HG03060 (cell line): Measurements from ENCODE around the gene SIMC1.

Experiments
- ATAC-seq: cut with Tn5 transposase; IDR thresholded peaks from one replicate; pipeline ENCODE4 v1.9.1; 2021; ENCODE audit warnings: low read depth, moderate number of reproducible peaks; ENCODE audit not compliant: unreplicated experiment

The SIMC1 gene

DNA sequence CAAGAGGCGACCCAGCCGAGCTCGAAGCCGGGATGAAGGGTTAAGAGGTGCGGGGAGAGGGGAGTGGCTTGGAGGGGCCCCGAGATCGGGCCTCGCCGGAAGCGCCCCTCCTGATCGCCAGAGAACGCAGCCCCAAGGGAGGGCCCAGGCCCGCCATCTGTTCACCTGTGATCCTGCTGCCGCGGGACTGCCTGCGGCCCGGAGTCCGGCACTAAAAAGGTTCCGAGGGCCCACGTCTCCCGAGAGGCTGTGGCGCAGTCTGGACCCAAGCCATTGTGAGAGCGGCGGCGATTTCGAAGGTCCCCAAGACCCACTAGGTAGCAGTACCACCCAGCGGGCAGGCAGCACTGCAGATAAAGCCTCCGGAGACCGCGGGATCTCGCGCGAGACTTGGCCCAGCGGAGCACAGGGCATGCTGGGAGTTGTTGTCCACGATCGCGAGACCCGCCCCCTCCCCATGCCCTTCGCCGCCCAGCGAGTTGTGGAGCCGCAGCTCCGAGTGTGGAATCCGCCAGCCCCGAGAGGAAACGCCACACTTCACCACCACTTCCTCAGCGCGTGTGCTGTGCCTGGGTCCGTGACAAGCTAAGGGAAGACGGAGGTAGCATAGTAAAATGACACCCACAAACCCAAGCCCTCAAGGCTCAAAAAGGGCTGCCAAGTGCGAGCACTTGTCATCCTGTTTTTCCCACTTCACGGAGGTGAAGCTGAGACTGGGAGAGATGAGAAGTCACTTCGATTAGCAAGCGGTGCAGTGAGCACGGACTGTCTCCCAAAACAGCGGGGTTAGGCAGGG, 123.4 kb downstream of the SIMC1 start, which contains the start of gene KIAA1191:
TSS of gene KIAA1191 (minus strand) at position 328 of the 796 bp plus-strand sequence. CDS start 2,256 bp downstream, outside the sequence.
- ATAC-seq: peak; percentile 71

DNA sequence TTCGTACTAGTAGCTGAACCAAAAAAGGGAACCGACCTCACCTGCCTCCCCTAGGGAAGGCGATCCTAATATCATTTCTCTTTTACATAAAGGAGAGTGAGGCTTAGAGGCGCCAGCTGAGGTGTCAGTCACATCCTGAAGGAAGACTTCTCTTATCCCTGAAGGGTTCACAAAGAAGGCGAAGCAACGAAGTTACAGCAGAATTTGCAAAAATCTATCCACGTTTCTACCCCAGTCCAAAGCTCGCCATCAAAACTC, 123.9 kb downstream of the SIMC1 start:
- no peak for ATAC-seq

DNA sequence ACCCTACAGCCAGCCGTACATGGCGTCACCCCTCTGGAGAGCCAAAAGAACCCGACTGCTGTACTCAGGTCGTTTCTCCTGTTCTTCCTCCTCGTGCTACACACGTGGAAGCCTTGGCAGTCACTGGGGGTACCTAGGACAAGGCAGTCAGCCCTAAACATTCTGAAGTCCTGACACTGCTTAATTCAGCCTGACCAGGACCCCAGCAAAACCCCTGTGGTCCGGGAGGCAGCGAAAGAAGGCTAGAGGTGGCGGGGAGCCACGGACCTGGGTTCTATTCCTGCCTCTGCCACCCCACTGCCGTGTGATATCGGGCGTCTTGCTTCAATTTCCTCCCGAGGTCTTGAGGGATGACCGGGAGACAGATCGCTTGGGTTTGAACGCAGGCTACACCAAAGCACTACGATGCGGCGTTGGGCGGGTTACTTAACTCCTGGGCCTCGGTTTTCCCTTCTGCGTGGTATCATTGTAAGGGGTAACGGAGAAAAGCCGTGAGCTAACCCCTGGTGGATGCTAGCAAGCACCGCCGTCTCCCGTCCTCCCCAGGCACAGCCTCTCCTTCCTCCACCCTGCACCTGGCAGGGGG, 126.6 kb downstream of the SIMC1 start:
- ATAC-seq: no peak

DNA sequence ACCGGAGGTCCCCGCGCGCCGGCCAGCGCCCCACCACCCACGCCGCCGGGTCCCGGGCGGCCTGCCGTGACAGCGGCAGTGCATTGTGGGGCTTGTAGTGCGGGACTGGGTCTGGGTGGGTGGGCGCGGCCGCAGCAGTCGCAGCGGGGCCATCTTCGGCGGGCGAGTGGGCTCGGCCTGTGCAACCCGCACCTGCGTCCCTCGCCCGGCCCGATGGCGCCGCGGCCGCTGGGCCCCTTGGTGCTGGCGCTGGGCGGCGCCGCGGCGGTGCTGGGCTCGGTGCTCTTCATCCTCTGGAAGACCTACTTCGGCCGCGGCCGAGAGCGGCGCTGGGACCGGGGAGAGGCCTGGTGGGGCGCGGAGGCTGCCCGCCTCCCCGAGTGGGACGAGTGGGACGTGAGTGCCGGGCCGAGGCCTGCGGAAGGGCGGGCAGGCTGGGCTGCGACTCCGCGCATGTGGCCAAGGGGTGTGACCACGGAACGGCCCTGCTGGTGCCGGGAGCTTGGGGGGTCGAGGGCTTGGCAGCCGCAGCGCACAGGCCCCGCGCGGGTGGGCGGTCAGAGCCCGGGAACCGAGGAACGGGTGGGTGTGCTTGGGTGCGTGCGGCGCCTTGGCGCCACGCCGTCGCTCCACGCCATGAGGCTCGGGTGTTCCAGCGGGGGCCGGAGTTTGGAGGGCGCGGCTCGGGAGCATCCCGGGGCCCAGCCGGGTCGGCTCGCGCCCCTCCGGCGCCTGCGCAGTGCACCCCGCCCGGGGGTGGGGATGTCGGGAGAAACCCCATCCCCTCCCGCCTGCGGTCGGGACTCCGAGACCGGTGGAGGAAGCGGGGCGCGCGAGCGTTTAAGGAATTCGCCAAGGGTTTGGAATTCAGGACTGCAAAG, 127.4 kb downstream of the SIMC1 start, which contains the start of gene ARL10:
TSS of gene ARL10 (plus strand) at position 137 of the 881 bp plus-strand sequence. CDS start at position 214, 77 bp downstream.
- ATAC-seq: no peak

DNA sequence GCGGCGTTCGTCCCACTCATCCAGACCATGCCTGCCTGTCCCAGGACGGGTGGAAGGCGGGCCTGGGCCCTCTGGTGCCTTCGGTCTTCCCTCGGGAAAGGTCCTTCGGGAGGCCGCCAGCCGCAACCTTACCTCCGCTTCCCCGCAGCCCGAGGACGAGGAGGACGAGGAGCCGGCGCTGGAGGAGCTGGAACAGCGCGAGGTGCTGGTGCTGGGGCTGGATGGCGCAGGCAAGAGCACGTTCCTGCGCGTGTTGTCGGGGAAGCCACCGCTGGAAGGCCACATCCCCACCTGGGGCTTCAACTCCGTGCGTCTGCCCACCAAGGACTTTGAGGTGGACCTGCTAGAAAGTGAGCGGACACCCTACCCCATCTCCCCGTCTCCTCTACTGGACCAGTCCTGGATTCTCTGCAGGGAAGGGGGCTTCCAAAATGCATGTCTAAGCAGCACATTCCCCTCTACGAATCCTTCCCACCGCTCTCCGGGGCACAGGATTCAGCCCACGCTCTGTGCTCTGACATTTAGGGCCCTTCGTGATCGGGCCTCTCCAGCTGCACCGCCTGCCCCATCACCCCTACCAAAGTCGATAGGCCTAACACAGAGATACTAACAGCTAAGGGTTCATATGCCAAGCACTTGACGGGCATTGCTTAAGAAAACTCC, 128.1 kb downstream of the SIMC1 start:
- ATAC-seq: no peak

DNA sequence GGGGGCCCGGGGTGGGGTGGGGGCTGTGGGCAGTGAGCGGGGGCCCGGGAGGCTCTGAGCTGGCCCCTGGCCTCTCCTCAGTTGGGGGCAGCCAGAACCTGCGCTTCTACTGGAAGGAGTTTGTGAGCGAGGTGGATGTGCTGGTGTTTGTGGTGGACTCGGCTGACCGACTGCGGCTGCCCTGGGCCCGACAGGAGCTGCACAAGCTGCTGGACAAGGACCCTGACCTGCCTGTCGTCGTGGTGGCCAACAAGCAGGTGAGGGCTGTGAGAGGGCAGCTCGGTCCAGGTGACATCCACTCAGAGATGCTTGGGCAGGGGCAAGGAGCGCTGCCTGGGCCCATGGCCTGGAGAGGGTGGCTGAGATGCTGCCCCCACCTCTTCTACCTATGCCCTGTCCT, 130.5 kb downstream of the SIMC1 start:
- no peak for ATAC-seq

DNA sequence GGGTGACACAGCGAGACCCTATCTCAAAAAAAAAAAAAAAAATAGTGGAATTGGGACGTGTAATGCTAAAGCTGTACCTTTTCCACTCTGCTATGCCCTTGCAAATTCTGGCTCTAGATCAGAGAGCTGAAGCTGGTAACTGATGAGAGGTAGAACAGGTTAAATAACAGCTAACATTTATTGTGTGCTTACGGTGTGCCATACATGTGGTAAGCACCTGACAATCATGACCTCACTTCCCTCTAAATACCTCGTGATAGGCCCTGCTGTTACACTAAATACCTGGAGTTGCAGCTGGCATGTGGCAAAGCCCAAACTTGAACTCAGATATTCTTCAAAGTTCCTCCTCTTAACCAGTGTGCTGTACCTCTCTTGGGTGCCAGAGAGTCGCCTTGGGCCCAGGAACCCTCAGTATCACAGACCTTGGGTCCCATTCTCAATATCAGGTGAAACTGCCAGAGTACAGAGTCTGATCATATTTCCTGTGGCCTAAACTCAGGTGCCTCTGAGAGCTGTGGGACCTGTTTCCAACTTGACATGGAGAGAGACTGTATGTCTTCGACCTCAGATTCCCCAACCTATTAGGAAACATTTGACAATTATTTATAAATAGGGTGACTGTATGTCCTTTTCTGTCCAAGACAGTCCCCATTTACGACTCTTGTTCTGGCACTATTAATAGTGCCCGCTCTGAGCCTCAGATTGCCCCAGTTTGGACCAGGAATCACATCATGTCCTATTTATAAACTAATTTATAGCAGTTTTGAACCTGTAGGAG, 131.9 kb downstream of the SIMC1 start:
- ATAC-seq: no peak

DNA sequence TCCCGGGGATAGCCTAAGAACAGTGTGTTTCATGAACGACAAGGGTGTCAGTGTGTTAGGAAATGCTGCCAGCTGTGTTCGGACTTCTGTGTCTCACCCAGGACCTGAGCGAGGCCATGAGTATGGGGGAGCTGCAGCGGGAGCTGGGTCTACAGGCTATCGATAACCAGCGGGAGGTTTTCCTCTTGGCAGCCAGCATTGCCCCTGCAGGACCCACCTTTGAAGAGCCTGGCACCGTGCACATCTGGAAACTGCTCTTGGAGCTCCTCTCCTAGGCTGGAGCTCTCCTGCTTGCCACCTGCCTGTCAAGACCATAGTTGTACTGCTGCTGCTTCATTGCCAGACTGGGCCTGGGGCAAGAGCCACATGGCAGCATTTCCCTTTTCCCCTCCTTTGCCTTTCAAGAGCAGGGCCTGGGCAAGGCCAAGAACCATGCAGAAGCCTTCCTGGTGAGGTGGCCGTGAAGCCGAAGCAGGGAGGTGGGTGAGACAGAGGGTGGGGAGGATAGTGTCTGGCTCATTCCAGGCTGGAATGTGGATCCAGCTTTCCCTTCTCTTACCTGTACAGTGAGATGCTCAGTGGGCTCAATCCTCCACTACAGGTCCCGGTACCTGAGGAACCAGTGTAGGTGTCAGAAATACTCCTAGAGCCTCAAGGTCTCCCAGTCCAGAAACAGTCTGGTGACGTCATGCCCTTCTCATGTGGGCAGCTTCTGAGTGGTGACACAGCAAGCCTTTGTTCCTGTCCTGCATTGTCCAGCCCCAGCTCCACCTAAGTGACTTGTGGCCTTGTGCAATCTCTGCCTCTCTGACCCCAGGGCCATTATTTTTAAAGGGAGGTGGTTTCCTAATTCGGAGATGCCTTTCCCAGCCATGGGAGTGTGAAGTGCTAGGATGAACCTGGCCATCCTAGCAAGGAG, 133.7 kb downstream of the SIMC1 start:
- ATAC-seq: no peak

DNA sequence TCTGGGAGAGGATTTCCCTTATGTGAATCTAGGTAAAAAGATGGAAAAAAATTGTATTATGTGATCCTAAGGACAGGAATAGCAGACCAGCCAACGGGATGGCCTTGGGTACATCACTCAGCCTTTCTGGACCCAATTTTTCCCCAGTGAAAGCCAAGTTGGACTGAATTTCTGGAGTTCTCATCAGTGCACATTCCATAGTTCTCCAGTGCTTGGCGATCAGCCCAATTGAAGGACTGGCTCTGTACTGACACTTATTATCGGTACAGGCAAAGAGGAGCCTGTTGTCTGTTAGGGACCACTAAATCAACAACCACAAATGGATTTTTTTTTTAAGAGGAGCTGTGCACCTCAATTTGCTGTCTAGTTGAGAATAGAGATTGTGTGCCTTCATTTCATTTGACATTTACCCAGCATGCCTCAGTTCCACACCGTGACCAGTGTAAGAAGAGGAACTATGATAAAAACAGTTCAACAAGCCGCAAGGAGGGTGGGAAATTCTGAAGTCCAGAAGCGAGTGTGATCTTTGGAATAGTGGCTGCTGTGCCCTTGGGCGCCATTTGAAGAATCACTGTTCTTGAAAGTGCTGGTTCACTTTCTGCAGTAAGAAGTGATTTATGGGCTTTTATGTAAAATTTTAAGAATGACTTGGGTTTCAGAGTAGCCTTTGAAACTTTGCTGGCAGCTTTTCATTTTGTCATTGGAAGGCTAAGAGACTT, 135.0 kb downstream of the SIMC1 start:
- no peak for ATAC-seq

DNA sequence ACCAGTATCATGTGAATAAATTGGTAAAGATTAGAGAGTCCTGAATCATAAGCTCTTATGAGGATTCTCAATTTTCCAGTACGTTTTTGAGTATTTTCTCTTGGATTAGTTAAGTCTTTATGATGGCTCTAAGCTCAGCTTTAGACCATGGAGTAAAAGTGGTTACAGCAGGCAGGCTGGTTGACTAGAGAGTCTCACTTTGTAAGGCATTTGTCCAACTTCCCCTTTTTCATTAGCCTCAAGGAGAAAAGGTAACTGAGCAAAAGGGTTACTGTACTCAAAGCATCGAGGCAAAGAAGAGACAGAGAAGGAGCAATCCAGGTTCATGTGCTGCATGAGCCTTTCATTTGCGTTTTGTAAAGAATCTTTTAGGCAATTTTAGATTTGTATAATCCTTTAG, 141.7 kb downstream of the SIMC1 start:
- no peak for ATAC-seq

DNA sequence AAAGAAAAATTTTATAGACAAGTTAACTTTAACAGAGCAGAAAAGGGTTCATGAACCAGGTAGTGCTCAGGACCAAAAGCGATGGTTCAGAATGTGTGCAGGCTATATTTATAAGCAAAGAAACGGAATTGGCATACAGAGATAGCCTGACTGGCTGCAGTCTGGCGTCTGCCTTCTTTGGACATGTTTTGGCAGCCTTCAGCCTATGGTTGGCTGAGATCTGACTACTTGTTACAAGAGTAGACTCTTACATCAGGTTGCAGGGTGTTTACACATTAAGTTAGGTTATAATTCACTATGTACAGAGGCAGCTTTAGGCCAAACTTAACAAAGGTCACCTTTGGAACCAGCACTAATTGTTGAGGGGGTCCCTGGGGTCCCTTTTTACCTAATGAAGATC, 143.2 kb downstream of the SIMC1 start:
- ATAC-seq: no peak

DNA sequence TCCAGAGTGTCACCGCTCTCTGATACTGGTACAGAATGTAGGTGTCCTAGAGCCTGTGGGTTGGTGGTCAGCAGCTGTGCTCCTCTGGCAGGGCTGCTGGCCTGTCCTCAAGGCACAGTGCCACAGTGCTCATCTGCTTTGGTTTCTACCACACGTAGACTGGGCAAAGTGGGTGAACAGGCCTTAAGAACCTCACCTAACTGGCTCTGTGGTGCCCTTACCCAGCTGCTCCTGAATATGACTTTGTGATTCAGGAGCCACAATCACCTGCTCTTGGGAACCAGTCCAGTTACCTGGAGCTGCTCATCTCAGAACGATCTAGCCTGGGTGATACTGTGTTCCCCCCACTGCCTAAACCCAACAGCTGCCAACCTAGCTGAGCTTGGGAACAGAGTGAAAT, 143.8 kb downstream of the SIMC1 start:
- ATAC-seq: no peak

DNA sequence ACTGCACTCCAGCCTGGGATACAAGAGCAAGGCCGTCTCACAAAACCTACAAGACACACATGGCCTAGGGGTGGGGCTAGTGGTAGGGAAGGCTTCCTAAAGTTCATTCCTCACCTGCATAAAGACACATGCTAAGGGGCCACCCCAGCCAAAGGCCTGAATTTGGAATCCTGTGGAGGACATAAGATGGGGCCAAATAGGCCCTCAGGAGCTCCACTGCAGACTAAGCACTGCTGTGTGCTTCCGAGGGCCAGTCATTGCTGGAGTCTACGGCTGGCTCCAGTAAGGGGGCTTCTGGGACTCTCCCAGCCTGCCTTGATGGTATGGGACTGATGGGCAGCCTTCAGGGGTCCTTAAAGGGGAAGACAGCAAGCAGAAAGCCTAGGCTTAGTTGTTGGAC, 144.5 kb downstream of the SIMC1 start:
- ATAC-seq: no peak

DNA sequence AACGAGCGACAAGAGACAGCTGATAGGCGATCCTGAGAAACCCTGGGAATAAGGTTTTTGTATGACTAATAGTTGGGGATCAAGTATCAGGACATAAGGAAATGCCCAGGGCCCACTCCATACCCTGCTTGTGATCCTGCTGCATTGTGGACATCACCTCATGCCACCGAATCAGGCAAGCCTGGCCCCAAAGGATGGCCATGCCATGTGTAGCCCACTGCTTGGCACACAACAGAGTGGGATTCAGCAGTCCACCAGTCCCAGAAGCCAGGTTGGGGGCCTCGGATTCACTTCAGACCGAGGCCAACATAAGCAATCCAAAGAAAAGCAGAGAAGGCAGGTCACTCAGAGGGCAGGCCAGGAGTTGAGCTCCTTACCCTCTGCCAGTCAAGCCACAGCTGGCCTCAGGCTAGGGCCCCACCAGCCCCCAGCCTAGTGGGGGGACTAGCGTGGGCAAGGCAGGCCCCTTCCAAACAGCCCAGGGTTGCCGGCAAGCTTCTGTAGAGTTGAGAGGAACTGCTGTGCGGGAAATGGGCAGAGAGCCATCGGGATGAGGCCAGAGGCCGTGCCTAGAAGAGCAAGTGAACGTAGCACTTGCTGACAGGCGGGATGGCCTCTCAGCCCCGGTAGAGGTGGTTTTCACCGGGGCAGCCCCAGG, 145.2 kb downstream of the SIMC1 start:
- no peak for ATAC-seq

DNA sequence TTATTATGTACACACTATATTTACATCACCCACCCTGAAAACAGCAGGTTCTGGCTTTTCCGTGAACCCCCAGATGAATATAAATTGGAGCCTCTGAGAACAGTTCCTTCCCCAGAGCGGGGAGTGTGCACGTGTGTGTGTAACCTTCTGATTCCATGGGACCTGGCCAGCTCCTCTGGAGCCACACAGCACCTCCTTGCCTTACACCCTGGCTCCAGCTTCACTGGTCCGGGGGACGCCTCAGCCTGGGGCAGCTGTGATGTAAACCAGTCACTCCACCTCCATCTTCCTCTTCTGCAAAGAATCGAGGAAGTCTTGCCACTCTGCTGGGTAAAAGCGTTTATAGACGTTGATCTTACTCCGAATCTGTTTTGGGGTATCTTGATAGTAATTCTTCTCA, 145.7 kb downstream of the SIMC1 start:
- ATAC-seq: no peak

DNA sequence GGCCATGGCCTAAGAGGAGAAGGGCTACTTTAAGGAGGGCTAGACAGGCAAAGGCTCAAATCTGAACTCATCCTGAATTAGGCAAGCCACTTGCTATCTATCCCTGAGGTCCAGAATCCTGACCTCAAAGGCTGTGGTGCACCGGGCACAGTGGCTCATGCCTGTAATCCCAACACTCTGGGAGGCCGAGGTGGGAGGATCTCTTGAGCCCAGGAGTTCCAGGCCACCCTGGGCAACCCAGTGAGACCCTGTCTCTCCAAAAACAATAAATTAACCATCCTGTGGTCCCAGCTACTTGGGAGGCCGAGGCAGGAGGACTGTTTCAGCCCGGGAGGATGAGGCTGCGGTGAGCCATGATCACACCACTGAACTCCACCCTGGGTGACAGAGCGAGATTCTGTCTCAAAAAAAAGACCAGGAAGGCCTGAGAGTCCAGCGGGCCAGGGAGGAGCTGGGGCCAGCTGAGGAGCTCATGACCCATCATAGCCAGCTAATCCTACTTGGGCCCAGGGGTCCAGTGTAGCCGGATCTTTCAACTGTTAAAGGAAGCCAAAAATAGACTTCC, 146.2 kb downstream of the SIMC1 start:
- ATAC-seq: no peak

DNA sequence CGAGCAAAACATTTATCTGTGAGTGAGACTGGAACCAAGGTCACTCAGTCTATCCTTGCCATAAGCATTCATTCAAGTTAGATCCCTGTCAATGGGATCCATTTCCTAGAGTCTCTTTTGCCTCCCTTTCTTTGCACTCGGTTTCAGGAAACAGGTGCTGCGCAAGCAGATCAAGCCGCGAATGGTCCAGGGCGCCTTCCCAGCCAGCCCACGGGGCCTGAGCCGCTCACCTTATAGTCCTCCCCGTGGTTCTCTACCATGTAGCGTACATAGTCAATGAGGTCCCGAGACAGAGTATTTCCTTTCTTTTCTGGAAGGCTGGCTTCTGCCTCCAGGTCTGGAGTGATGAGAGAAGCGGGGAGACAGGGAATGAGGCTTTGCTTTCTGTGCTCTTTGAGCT, 146.8 kb downstream of the SIMC1 start:
- ATAC-seq: no peak

DNA sequence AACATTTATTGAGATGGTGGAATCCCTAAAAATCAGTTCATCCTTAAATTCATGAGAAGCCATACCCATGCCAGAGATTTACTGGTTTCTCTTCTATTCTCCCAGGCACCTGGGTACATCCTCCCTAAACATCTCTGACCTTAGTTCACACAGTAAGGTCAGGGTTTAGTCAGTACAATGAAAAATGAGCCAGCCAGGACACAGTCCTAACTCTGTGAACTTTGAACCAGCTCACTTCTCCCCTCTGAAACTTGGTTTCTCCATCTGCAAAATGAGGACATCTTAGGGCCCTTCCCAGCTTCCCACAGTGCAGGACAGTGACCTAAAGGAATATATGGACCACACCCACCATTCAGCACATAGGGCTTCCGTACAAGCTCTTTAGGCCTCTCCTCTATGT, 148.3 kb downstream of the SIMC1 start:
- ATAC-seq: no peak
